Uterus (tissue), 2 donors: ENCODE data around the gene PNKD.

Source experiments
- CTCF ChIP-seq, 4 experiments: fragments of 200-600 bp in 2 of 4; fragments of 450-650 bp in 2 of 4; sonication (generic) in 2 of 4; IDR thresholded peaks; one replicate each; pipeline ENCODE4 v1.5.1; 2016 to 2019; ENCODE audit warnings: antibody characterized with exemption in 4 of 4, mild to moderate bottlenecking in 2 of 4, moderate library complexity in 1 of 4
- POLR2A ChIP-seq, 2 donors: fragments of 450-650 bp; IDR thresholded peaks; one replicate each; pipeline ENCODE4 v1.6.1; 2016; ENCODE audit warnings: antibody characterized with exemption in 2 of 2, mild to moderate bottlenecking in 1 of 2, moderate library complexity in 1 of 2

GRCh38 chr2:218375212-218375611 is 104.9 kb downstream of the PNKD start:
- TF ChIP-seq POLR2A (IDR thresholded peaks at IDR 0.05) (no peak), CTCF (IDR thresholded peaks at IDR 0.05) (no peak)
